Trophoblast cell (in vitro differentiated cells and primary cell): ENCODE data around the gene SLFN12L.
"Not testable (repeated sequence)": the region's sequence is repeated elsewhere in the genome, so short reads cannot be mapped to it uniquely, and the experiment has no call there.

Experiments
- DNase-seq, 2 donors: peaks; one replicate each; pipeline ENCODE4 v3.0.0-alpha.2; 2016
- H2AFZ ChIP-seq: 2 replicates; pipeline ENCODE4 v1.6.1; 2013; ENCODE audit warnings: low read length, moderate library complexity, mild to moderate bottlenecking; ENCODE audit not compliant: insufficient read depth, poor library complexity
- H2AK5ac ChIP-seq: 2 replicates; pipeline ENCODE4 v1.6.1; 2013; ENCODE audit warnings: mild to moderate bottlenecking, low read length
- H2BK120ac ChIP-seq: 2 replicates; pipeline ENCODE4 v1.6.1; 2013; ENCODE audit warnings: low read length, mild to moderate bottlenecking, moderate library complexity; ENCODE audit not compliant: insufficient read depth, poor library complexity
- H2BK12ac ChIP-seq: 2 replicates; pipeline ENCODE4 v1.6.1; 2013; ENCODE audit warnings: mild to moderate bottlenecking, low read length, moderate library complexity
- H2BK5ac ChIP-seq: 2 replicates; pipeline ENCODE4 v1.6.1; 2013; ENCODE audit warnings: low read length, low read depth, moderate library complexity, mild to moderate bottlenecking; ENCODE audit not compliant: poor library complexity
- H3K14ac ChIP-seq: 2 replicates; pipeline ENCODE4 v1.6.1; 2013; ENCODE audit warnings: mild to moderate bottlenecking, low read length
- H3K18ac ChIP-seq: 2 replicates; pipeline ENCODE4 v1.6.1; 2013; ENCODE audit warnings: mild to moderate bottlenecking, low read length
- H3K23ac ChIP-seq: 2 replicates; pipeline ENCODE4 v1.6.1; 2013; ENCODE audit warnings: low read length
- H3K27ac ChIP-seq: 2 replicates; pipeline ENCODE4 v1.5.1; 2013; ENCODE audit warnings: low read depth, mild to moderate bottlenecking, inconsistent platforms, low read length, moderate library complexity
- H3K27me3 ChIP-seq: 2 replicates; pipeline ENCODE4 v1.6.1; 2013; ENCODE audit warnings: inconsistent platforms, mild to moderate bottlenecking, low read length, moderate library complexity; ENCODE audit not compliant: insufficient read depth
- H3K36me3 ChIP-seq, 2 experiments: 1 replicate in 1 of 2; 2 replicates in 1 of 2; pipeline ENCODE4 v1.6.1; 2013; ENCODE audit warnings: low read length in 2 of 2, mild to moderate bottlenecking in 2 of 2, moderate library complexity in 1 of 2; ENCODE audit not compliant: insufficient read depth in 2 of 2, control insufficient read depth in 1 of 2
- H3K4ac ChIP-seq: 2 replicates; pipeline ENCODE4 v1.6.1; 2013; ENCODE audit warnings: low read depth, mild to moderate bottlenecking, low read length, moderate library complexity
- H3K4me1 ChIP-seq, 2 experiments: 1 replicate in 1 of 2; 2 replicates in 1 of 2; pipeline ENCODE4 v1.6.1; 2013; ENCODE audit warnings: low read length in 2 of 2, mild to moderate bottlenecking in 2 of 2, moderate library complexity in 1 of 2; ENCODE audit not compliant: insufficient read depth in 2 of 2, control insufficient read depth in 1 of 2
- H3K4me2 ChIP-seq: 2 replicates; pipeline ENCODE4 v1.6.1; 2013; ENCODE audit warnings: inconsistent platforms, mild to moderate bottlenecking, low read length, moderate library complexity
- H3K4me3 ChIP-seq: 2 replicates; pipeline ENCODE4 v1.5.1; 2013; ENCODE audit warnings: mild to moderate bottlenecking, low read depth, low read length, inconsistent platforms
- H3K79me1 ChIP-seq: one replicate; pipeline ENCODE4 v1.6.1; 2013; ENCODE audit warnings: low read length
- H3K79me2 ChIP-seq: 2 replicates; pipeline ENCODE4 v1.6.1; 2013; ENCODE audit warnings: low read length, mild to moderate bottlenecking; ENCODE audit not compliant: control insufficient read depth, insufficient read depth, poor library complexity
- H3K9ac ChIP-seq: 2 replicates; pipeline ENCODE4 v1.6.1; 2013; ENCODE audit warnings: mild to moderate bottlenecking, low read length
- H3K9me3 ChIP-seq: 2 replicates; pipeline ENCODE4 v1.6.1; 2013; ENCODE audit warnings: low read depth, mild to moderate bottlenecking, control low read depth, inconsistent platforms, low read length; ENCODE audit not compliant: insufficient read depth
- H4K12ac ChIP-seq: 2 replicates; pipeline ENCODE4 v1.6.1; 2013; ENCODE audit warnings: low read depth, mild to moderate bottlenecking, low read length, moderate library complexity
- H4K8ac ChIP-seq: 2 replicates; pipeline ENCODE4 v1.6.1; 2013; ENCODE audit warnings: low read depth, mild to moderate bottlenecking, low read length, moderate library complexity
- H4K91ac ChIP-seq: one replicate; pipeline ENCODE4 v1.6.1; 2013; ENCODE audit warnings: low read depth, mild to moderate bottlenecking, low read length, moderate library complexity
- WGBS: extraction: QIAGEN DNeasy Blood & Tissue Kit; methylation state at CpG from one replicate; pipeline ENCODE4 v1.1.7; 2013; ENCODE audit warnings: missing lambda C conversion rate; ENCODE audit not compliant: insufficient read length, insufficient coverage; ENCODE audit errors: extremely low coverage; 5-methylcytosine and 5-hydroxymethylcytosine counted together

Gene SLFN12L

DNA sequence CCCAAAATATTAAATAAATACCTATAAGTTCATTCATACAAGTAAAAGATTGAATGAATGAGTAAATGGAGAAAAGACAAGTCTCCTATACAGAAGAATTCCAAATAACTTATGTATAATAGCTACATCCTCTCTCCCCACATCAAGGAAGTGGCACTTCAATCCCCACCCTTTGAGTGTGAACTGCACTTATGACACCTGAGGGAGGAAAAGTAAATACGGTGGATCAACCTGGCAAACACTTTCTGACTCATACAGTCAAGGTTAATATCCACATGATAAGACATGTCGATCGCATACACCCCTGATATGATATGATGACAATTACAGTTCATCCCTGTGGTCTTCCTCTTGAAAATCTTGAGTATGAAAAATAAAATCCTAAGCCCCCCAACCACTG, 18.0 kb downstream of the SLFN12L start:
- Histone ChIP-seq H3K9me3 (no peaks in the 10 kb centered on the region), H3K18ac (no peak overlapping the region), H4K91ac (no peak overlapping the region), H3K4me1 (no peaks in the 10 kb centered on the region), H3K4ac (no peak overlapping the region), H3K36me3 (no peaks in the 10 kb centered on the region), H3K4me3 (no peak overlapping the region), H4K8ac (no peak overlapping the region), H3K23ac (no peak overlapping the region), H2AK5ac (no peak overlapping the region), H2BK12ac (no peak overlapping the region), H3K79me1 (no peaks in the 10 kb centered on the region), H3K79me2 (no peaks in the 10 kb centered on the region), H2AFZ (no peak overlapping the region), H4K12ac (no peak overlapping the region), H2BK120ac (no peak overlapping the region), H3K14ac (no peak overlapping the region), H3K4me2 (no peak overlapping the region), H2BK5ac (no peak overlapping the region), H3K9ac (no peak overlapping the region), H3K27me3 (no peaks in the 10 kb centered on the region), H3K27ac (no peak overlapping the region)
- WGBS, result no CpG with 5 or more reads among the region's 3 CpGs
- DNase-seq, result no peak

DNA sequence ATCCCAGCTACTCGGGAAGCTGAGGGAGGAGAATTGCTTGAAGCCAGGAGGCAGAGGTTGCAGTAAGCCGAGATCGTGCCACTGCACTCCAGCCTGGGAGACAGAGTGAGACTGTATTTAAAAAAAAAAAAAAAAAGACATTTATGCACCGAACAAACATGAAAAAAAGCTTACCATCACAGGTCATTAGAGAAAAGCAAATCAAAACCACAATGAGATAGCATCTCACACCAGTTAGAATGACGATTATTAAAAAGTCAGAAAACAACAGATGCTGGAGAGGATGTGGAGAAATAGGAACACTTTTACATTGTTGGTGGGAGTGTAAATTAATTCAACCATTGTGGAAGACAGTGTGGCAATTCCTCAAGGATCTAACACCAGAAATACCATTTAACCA, 19.0 kb downstream of the SLFN12L start:
- not testable (repeated sequence) for H3K27ac ChIP-seq, H3K79me1 ChIP-seq, H3K4me2 ChIP-seq, DNase-seq, H3K4me1 ChIP-seq, H3K79me2 ChIP-seq, H4K8ac ChIP-seq, H4K91ac ChIP-seq, H3K9ac ChIP-seq, H2AFZ ChIP-seq, H3K9me3 ChIP-seq, H2BK120ac ChIP-seq, H2BK12ac ChIP-seq, H3K4ac ChIP-seq, H3K14ac ChIP-seq, H3K18ac ChIP-seq, H3K36me3 ChIP-seq, H3K27me3 ChIP-seq, H3K23ac ChIP-seq, H3K4me3 ChIP-seq, H2AK5ac ChIP-seq, H4K12ac ChIP-seq, H2BK5ac ChIP-seq
- no CpG with 5 or more reads among the region's 5 CpGs for WGBS

DNA sequence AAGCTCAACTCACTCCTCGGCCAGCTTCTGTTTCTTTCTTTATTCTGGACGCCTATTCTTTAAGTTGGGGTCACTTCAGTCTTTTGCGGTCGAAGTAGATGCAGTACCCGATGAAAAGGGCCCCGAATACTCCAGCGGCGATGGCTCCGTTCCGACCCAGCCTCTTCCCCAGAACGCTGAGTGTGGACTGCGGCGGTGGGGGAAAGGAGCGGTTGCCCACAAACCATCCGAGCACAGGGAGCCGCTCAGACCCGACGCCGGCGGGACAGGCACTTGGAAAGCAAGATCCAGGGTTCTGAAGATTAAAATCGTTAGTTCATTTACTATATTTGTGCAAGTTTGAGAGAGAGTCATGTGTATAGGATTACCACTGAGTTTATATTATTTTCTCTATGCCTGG, 22.5 kb downstream of the SLFN12L start:
- WGBS, result no CpG with 5 or more reads among the region's 21 CpGs

DNA sequence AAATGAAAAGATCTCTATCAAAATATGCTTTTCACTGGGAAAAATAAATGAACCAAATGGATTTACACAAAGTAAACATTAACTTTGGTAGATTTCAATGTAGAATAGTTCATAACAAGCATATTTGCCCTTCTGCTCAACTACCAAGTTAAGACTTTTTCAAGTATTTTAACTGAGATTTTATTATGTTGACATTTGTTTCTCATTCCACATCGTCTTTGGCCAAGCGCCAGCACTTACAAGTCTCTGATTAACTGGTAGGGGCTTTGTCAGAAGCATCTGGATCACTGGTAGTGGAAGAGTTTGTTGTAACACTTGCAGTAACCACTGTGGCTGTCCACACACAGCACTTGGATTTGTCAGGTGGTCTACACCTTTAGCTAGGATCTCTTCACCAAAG, 22.9 kb downstream of the SLFN12L start:
- Histone ChIP-seq H3K14ac (no peak overlapping the region), H2AFZ (no peak overlapping the region), H3K23ac (no peak overlapping the region)

More for the DNA sequence above, 22.5 kb downstream of the SLFN12L start:
- H3K14ac ChIP-seq, result no peak overlapping the region
- no peak overlapping the region for H3K18ac ChIP-seq
- H3K27me3 ChIP-seq, result no peaks in the 10 kb centered on the region
- no peaks in the 10 kb centered on the region for H3K4me1 ChIP-seq
- no peak overlapping the region for H2BK120ac ChIP-seq
- no peak for DNase-seq
- H4K8ac ChIP-seq, result no peak overlapping the region
- H3K79me2 ChIP-seq, result no peaks in the 10 kb centered on the region
- no peak overlapping the region for H4K91ac ChIP-seq
- H3K9ac ChIP-seq, result no peak overlapping the region
- H3K27ac ChIP-seq, result no peak overlapping the region
- no peak overlapping the region for H2BK12ac ChIP-seq
- H3K23ac ChIP-seq, result no peak overlapping the region
- no peak overlapping the region for H2AFZ ChIP-seq
- no peak overlapping the region for H2AK5ac ChIP-seq
- no peak overlapping the region for H3K4ac ChIP-seq
- H4K12ac ChIP-seq, result no peak overlapping the region
- no peak overlapping the region for H3K4me2 ChIP-seq
- H3K79me1 ChIP-seq, result no peaks in the 10 kb centered on the region
- H2BK5ac ChIP-seq, result no peak overlapping the region
- H3K4me3 ChIP-seq, result no peak overlapping the region
- no peaks in the 10 kb centered on the region for H3K36me3 ChIP-seq
- H3K9me3 ChIP-seq, result no peaks in the 10 kb centered on the region

More for the DNA sequence above, 22.9 kb downstream of the SLFN12L start:
- H2AK5ac ChIP-seq, result no peak overlapping the region
- no peaks in the 10 kb centered on the region for H3K79me2 ChIP-seq
- no peak overlapping the region for H3K4me3 ChIP-seq
- no peak overlapping the region for H3K9ac ChIP-seq
- no peak overlapping the region for H3K4ac ChIP-seq
- peak; percentile 11 to 77 for DNase-seq
- H2BK120ac ChIP-seq, result no peak overlapping the region
- H3K9me3 ChIP-seq, result no peaks in the 10 kb centered on the region
- H3K18ac ChIP-seq, result no peak overlapping the region
- H2BK12ac ChIP-seq, result no peak overlapping the region
- H3K27ac ChIP-seq, result no peak overlapping the region
- no peaks in the 10 kb centered on the region for H3K36me3 ChIP-seq
- no peak overlapping the region for H4K12ac ChIP-seq
- H3K4me2 ChIP-seq, result no peak overlapping the region
- no peaks in the 10 kb centered on the region for H3K4me1 ChIP-seq
- no peaks in the 10 kb centered on the region for H3K27me3 ChIP-seq
- no peak overlapping the region for H2BK5ac ChIP-seq
- H4K8ac ChIP-seq, result no peak overlapping the region
- no peaks in the 10 kb centered on the region for H3K79me1 ChIP-seq
- WGBS, result no CpG with 5 or more reads among the region's 2 CpGs
- H4K91ac ChIP-seq, result no peak overlapping the region
